GM18507 (cell line): ENCODE data around the gene ABI3BP.

Experiments
- DNase-seq: peaks from one replicate; pipeline ENCODE4 v3.0.0; 2011; ENCODE audit warnings: low read depth; ENCODE audit not compliant: insufficient read length; ENCODE audit errors: extremely low spot score
- FAIRE-seq: peaks from 2 replicates; lab custom pipeline; 2011; peaks lifted over from hg19 to GRCh38; lab: Jason Lieb, UNC

The ABI3BP gene

GRCh38 chr3:100984308-100984707, 8.9 kb downstream of the ABI3BP start:
- DNase-seq = no peak
- no peak for FAIRE-seq

DNA sequence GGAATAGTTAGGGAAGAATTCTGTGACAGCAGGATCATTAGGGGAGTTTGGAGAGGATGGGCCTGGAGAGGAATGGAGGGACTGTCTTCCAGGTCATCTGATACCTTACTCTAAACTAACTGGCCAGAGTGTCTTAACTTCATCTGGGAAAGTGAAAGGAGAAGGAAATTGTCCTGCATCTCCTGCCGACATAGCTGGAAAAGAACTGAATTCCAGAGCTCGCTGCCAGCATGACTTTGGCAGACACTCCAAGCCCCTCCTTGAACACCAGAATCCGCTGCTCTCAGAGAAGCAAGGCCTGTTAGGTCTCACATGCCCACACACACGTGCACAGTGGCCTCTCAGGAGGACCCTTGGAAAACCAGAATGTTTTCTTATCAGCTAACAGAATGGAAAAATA, 10.5 kb downstream of the ABI3BP start:
- DNase-seq = no peak
- no peak for FAIRE-seq

DNA sequence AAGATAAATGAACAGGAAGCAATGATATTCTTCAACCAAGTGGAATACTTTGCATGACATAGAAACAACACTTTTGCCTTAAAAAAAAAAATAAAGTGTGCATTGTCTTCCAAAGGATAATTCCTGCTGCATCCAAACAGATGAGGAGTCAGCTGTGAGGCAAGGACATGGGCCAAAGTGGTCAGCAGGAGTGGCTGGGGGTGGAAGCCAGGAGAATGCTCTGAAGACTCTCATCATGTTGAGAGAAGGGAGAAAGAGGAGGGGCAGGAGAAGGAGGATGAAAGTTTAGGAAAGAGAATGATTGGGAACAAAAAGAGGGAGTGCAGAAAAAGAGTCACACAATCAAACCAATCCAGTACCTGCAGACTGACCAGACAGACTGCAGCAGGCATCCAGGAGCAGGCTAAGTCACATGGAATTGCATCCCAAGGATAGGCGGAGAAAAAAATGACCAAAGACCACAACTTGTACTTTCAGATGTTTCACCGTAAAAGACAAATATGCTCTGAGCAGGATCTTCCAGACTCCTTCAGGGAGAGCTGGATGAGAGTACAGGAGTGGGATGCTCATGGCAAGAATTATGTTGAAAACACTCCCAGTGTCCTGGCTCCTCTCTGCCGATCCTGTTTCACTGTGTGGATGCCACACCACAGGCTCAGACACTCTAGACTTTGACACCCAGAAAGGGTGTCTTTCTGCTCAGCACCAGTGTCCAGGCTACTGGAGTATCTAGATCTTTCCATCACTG, 11.9 kb downstream of the ABI3BP start:
- no peak for FAIRE-seq
- DNase-seq = no peak

DNA sequence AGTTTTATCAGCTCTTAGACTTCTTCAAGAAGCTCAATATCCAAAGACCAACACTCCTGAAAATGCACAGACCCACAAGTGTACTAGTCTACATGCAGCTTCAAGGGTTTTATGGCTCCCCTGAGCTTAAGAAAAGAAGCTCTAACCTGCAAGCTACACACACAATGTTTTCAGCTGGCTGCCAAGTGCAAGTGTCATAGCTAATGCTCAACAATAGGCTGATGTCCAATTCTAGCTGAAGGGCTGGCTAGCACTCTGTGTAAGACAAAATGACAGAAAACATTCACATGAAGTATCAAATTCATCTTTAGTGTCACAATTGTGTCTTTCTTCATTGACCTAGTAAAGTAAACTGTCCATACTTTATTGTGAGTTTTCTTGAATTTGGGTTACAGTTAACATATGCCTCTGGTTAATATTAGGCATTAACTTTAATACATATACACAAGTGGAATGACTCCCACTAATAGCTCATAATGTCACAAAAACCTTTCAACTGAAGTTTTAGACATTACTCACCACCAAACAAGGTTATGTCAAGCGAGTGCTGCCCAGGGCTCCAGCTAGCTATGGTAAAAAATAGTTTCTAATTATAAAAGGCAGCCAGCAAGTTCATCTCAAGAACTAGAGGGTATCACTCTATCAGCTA, 15.1 kb downstream of the ABI3BP start:
- no peak for DNase-seq
- no peak for FAIRE-seq

- FAIRE-seq = no peak
Measured at GRCh38 chr3:100976611-100977010, 16.6 kb downstream of the ABI3BP start.

DNA sequence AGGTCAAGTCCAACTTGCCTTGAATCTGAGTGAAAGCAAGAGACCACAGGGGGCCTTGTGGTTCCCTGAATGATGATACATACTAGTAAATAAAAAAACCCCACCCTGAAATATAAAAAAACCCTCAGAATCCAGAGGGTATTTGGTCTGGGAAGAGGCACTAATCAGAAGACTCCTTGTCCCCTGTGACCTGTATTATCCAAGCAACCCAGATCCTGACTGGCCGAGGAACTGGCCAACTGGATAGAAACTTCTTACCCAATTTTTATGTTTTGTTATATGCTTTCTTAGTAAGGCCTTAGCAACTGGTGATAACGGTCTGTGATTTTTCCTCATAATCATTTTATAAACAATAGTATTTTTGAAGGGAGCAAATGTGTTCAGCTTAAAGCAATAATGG, 17.5 kb downstream of the ABI3BP start:
- FAIRE-seq (no peak), DNase-seq (no peak)

More at GRCh38 chr3:100976611-100977010, 16.6 kb downstream of the ABI3BP start:
- no peak for DNase-seq

DNA sequence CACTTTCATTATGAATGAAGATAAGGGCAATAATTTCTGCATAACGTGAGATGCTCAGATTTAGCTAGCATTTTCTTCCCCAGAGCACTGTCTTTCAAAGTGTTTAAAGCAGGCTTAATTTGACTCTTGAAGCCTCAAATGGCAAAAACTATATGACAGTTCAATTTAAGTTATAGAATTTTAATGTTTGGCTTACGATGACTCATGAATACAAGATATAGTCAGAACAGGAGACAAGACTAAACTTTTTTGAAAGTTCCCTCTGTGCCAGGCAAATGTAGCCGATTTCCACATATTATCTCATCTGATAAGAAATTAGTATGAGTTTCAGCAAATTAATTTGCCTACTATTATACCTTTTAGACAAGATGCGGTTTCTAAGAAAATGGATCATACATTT, 19.6 kb downstream of the ABI3BP start:
- FAIRE-seq (no peak), DNase-seq (no peak)

DNA sequence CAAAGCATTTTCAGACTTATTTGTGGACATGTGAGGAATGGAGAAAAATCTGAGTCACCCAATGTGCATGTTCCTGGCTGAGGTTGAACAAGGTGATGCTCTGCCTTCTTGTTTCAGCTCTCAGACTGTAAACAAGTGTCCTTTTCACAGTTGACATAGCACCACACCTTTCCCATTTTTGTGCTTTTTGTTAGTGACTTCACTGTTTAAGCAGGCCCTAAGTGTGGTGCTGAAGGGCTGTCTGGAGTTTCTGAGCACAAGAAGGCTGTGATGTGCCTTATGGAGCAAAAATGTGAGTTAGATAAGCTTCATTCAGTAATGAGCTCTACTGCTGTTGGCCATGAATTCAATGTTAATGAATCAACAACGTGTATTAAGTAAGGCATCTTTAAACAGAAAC, 20.4 kb downstream of the ABI3BP start:
- FAIRE-seq = no peak
- DNase-seq = no peak

DNA sequence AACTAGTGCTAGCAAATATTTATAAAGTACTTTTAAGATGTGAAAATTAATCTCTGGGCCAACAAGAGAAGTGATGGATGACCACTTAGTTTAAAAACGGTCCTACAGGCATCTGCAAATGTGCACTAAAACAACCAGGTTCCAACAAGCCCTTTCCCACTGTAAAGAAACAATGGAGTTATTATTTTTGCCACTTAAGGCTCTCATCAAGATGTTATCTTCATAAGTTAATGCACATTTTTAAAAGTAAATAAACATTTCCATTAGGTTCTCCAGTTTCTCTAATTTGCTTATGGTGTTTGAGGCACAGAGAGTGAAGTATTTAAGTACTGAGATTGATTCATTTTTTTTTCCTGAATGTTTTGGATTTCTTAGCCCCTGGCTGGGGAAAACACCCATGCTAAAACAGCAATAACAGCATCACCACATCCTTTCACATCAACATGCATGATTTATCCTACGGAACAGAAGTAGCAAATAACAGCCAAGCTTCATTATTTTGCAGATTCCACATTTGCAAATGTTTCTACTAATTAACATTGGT, 20.8 kb downstream of the ABI3BP start:
- no peak for FAIRE-seq

DNA sequence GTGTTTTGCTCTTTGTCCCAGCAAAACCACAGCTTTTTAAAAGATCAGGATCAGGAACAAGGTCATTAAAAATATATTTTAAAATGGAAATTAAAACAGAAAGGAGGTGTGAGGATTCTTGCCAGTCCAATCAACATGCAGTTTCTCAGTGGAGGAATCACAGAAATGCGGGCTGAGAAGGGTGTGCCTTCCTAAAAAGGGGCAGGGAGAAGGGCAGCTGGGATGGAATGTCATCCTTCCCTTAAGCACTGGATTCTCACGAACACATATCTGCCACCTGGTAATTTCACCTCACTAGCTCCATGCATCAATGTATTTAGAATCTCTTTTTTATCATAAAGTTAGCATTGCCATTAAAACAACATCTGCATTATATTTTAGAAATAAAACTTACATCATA, 21.4 kb downstream of the ABI3BP start:
- FAIRE-seq (no peak), DNase-seq (no peak)

More for the DNA sequence above, 20.8 kb downstream of the ABI3BP start:
- no peak for DNase-seq

- DNase-seq (no peak), FAIRE-seq (no peak)
Measured at GRCh38 chr3:100970477-100970990, 22.7 kb downstream of the ABI3BP start.

DNA sequence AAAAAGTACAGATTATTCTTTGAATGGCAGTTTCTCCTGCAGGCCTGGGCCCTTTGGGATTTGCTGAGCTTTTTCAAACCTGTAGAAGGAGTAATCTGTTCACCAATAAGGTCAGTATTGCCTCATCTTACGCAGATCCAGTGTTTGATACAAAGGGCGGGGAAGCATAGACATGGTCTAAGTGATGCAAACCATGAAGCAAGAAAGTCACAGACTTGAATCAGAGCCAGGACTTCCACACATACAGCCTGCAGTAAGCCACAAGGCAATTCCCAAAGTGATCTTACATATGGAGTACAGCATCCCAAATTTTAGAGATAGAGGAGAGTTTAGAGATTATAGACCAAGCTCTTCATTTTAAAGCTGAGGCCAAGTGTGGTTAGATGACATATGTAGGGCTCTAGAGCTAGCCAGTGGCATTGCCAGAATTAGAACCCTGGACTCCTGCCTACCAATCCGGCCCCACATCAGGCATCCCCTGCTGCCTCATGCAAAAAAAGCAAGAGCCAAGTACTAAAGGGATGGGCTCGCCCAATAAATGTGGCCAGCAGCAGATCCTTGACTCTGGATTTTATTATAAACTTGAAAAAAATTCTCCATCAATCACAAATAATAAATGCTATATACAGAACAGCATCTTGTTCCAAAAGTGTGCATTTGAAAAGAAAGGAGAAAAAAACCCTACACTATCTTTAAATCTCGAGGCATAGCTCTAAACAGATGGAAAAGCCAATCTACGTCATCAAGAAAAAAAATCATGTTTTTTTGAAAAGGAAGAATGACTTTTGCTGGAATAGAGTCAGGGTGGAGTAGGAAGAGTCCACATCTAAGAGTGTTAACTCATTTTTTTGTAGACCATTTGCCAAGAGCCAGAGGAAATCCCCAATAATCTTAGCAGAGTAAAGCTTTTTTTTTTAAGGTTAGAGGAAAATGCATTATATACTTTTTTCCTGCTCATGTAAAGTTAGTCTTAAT, 24.0 kb downstream of the ABI3BP start:
- no peak for FAIRE-seq
- no peak for DNase-seq

DNA sequence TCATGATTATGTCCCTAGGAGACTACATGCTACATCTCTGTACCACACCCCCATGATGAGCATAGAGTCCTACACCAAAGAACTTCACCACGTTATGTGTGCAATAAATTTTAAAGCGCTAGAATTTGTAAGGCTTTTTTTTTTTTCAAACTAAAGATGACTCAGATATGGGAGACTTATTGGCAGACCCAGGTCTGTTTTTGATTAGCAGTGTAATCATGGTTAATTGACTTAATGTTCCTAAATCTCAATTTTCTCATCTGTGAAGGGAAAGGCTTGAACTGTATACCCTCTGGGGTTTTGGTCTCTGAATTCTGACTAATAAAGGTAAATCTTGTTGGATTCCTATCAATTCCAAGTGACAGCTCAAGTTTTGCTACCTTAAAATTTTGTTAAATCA, 26.4 kb downstream of the ABI3BP start:
- no peak for DNase-seq
- FAIRE-seq = no peak

DNA sequence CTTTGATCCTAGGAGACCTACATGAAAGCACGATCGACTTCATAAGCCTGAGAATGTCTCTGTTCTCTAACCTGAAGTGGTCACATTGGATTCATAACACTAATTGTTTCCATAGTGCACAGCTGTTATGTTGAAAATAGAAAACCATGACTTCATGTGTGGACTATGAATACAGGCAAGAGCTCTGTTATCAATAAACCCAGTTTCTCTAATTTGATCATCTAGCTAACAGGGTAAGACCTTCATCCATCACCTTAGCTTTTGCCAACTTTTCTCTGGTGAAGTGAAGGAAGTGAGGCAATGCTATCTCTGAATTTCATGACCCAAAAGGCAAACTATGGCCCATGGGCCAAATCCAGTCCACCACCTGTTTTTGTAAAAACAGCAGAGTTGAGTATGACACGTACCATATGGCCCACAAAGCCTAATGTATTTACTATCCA, 27.2 kb downstream of the ABI3BP start:
- DNase-seq (no peak), FAIRE-seq (no peak)

GRCh38 chr3:100963041-100963440, 30.2 kb downstream of the ABI3BP start:
- no peak for DNase-seq
- no peak for FAIRE-seq

DNA sequence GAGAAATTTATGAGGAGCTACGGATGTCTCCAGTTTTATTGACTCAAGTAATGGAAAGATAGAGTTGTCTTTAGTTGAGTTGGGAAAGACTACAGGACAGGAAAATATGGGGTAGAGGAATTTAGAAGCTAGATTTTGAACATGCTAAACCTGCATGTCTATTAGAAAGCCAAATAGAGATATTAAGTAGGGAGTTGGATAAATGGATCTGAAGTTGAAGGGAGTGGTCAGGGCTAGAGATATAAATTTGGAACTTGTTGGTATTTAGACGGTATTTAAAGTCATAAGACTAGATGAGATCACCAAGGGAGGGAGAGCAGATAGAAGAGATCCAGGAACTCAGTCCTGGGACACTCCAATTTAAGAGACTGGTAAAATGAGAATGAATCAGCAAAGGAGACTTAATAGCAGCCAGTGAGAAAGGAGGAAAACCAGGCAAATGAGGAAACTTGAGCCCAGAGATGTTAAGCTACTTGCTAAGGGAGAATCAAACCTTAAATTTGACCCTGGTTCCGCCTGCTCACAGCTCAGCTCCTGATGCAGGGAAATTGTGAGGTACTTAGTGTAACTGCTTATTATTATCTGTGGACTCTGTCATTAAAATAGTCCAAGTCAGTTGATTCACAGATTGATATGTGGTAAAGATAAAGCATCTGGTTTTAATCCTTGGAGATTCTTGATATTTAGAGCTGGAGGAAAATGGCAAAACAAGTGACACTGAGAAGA, 35.8 kb downstream of the ABI3BP start:
- DNase-seq (no peak), FAIRE-seq (no peak)

DNA sequence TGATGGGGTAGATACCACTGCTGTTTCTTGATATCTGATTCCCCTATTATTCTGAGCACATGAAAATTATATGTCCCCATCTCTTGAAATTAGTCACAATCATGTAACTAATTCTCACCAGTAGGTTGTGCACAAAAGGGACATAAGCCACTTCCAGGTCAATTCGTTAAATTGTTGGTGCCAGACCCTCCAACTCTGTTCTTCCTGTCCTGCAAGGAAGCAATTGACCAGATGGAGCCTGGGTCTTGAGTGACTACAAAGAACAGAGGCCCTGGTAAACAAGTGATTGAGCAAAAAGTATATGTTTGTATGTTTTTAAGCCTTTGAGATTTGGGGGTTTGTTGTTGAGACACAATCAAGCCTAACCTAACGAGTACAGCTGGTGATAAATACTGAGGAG, 36.9 kb downstream of the ABI3BP start:
- FAIRE-seq (no peak), DNase-seq (no peak)

DNA sequence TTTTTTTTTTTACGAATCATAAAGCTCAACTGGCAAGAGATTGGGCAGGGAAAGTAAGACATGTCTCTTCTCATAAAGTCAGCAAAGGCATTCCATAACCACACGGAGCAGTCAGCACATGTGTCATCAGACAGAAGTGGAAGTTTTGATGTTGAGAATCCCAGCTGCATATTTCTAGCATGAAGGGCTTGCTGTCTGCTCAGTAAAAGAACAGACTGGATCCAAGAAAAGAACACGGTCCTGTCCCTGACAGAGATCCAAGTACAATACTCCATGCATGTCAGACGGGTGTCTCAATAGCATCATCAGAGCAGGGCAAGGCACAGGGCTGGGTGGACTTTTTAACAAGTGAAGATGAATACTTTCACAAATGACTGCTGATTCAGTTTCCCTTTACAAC, 38.2 kb downstream of the ABI3BP start:
- DNase-seq (no peak), FAIRE-seq (no peak)
